GM21423 (cell line): ENCODE data around the gene HMGCR.
"Not testable (repeated sequence)": the region's sequence is repeated elsewhere in the genome, so short reads cannot be mapped to it uniquely, and the experiment has no call there.

Experiments used
- ATAC-seq: cut with Tn5 transposase; IDR thresholded peaks from one replicate; pipeline ENCODE4 v1.9.1; 2021; ENCODE audit warnings: mild to moderate bottlenecking, moderate library complexity; ENCODE audit not compliant: unreplicated experiment

Gene HMGCR

GRCh38 chr5:75336615-75337336 is at the start of gene HMGCR:
HMGCR (plus strand) TSS chr5:75337220; CDS start chr5:75342606, 5,386 bp downstream.
- ATAC-seq, result peak; percentile 98

GRCh38 chr5:75291844-75292243 is 45.2 kb upstream of the HMGCR start:
- ATAC-seq, result not testable (repeated sequence)

GRCh38 chr5:75300084-75300483 is 36.9 kb upstream of the HMGCR start:
- no peak for ATAC-seq

GRCh38 chr5:75303419-75303818 is 33.6 kb upstream of the HMGCR start:
- no peak for ATAC-seq

GRCh38 chr5:75304486-75304885 is 32.5 kb upstream of the HMGCR start:
- ATAC-seq, result not testable (repeated sequence)

GRCh38 chr5:75306746-75307145 is 30.3 kb upstream of the HMGCR start:
- no peak for ATAC-seq

- ATAC-seq, result no peak
Measured at GRCh38 chr5:75310212-75310611, 26.8 kb upstream of the HMGCR start.

GRCh38 chr5:75319148-75319547 is 17.9 kb upstream of the HMGCR start:
- not testable (repeated sequence) for ATAC-seq

GRCh38 chr5:75319638-75320037 is 17.4 kb upstream of the HMGCR start:
- ATAC-seq, result no peak

- ATAC-seq, result no peak
Measured at GRCh38 chr5:75320371-75320770, 16.6 kb upstream of the HMGCR start.

- ATAC-seq, result no peak
Measured at GRCh38 chr5:75322066-75322465, 15.0 kb upstream of the HMGCR start.

- no peak for ATAC-seq
Measured at GRCh38 chr5:75324791-75325190, 12.2 kb upstream of the HMGCR start.

GRCh38 chr5:75325242-75325641 is 11.8 kb upstream of the HMGCR start:
- ATAC-seq, result no peak

GRCh38 chr5:75330404-75330803 is 6.6 kb upstream of the HMGCR start:
- no peak for ATAC-seq

- ATAC-seq, result no peak
Measured at GRCh38 chr5:75331095-75332090, 5.6 kb upstream of the HMGCR start.

- not testable (repeated sequence) for ATAC-seq
Measured at GRCh38 chr5:75333759-75334158, 3.3 kb upstream of the HMGCR start.

- not testable (repeated sequence) for ATAC-seq
Measured at GRCh38 chr5:75334413-75334812, 2.6 kb upstream of the HMGCR start.

- no peak for ATAC-seq
Measured at GRCh38 chr5:75335486-75335885, 1.5 kb upstream of the HMGCR start.

- peak; percentile 0 for ATAC-seq
Measured at GRCh38 chr5:75335952-75336614, 937 bp upstream of the HMGCR start.

- ATAC-seq, result peak; percentile 4
Measured at GRCh38 chr5:75337366-75338021, 474 bp downstream of the HMGCR start.

GRCh38 chr5:75338408-75338807 is 1.4 kb downstream of the HMGCR start:
- ATAC-seq, result no peak
